OCI-LY7 (cell line): ENCODE results near the gene LOC128125822.

Source experiments
- BruUV-seq: library from RNA; stranded (reverse); fragments of 400-500 nt; replicated peaks from 2 replicates; lab custom pipeline; 2021; lab: Mats Ljungman, UMichigan
- CTCF ChIA-PET: fragments of 300-600 bp; sonication (Branson Sonifier 250); formaldehyde crosslinking; loops from one replicate; lab custom pipeline; 2022; ENCODE audit warnings: antibody characterized with exemption; ENCODE audit not compliant: unreplicated experiment; lab: Charles Lee
- POLR2A ChIA-PET: fragments of 300-600 bp; sonication (Branson Sonifier 250); formaldehyde crosslinking; loops from one replicate; lab custom pipeline; 2022; ENCODE audit warnings: antibody characterized with exemption; lab: Charles Lee
- DNase-seq: peaks from one replicate; pipeline ENCODE4 v3.0.0-alpha.2; 2015; ENCODE audit warnings: low spot score
- H2AFZ ChIP-seq: fragments of 200-600 bp; sonication (generic), shearing (Covaris generic); 2 replicates; pipeline ENCODE4 v1.6.1; 2014; ENCODE audit warnings: mild to moderate bottlenecking, antibody characterized with exemption, low read length, moderate library complexity
- H3K27ac ChIP-seq: fragments of 200-600 bp; sonication (generic); 2 replicates; pipeline ENCODE4 v1.5.1; 2014; ENCODE audit warnings: mixed run types, low read depth, mild to moderate bottlenecking, moderate library complexity, low read length, inconsistent platforms; ENCODE audit not compliant: poor library complexity, severe bottlenecking
- H3K36me3 ChIP-seq: fragments of 200-600 bp; sonication (generic); 2 replicates; pipeline ENCODE4 v1.6.1; 2014; ENCODE audit warnings: mild to moderate bottlenecking, antibody characterized with exemption, low read length, moderate library complexity, mixed read lengths; ENCODE audit not compliant: insufficient read depth
- H3K4me1 ChIP-seq: fragments of 200-600 bp; sonication (generic); 2 replicates; pipeline ENCODE4 v1.5.1; 2014; ENCODE audit warnings: mild to moderate bottlenecking, low read length; ENCODE audit not compliant: insufficient read depth, poor library complexity, severe bottlenecking
- H3K4me2 ChIP-seq: fragments of 200-600 bp; sonication (generic); 2 replicates; pipeline ENCODE4 v1.6.1; 2014; ENCODE audit warnings: mild to moderate bottlenecking, low read length
- H3K4me3 ChIP-seq: fragments of 200-600 bp; sonication (generic); 2 replicates; pipeline ENCODE4 v1.5.1; 2014; ENCODE audit warnings: mild to moderate bottlenecking, low read depth, low read length; ENCODE audit not compliant: poor library complexity, severe bottlenecking
- H3K79me2 ChIP-seq: fragments of 200-600 bp; sonication (generic); 2 replicates; pipeline ENCODE4 v1.6.1; 2016; ENCODE audit warnings: low read depth, mild to moderate bottlenecking, low read length, moderate library complexity, mixed read lengths; ENCODE audit not compliant: insufficient read depth
- H3K9me2 ChIP-seq: fragments of 200-600 bp; sonication (generic); 2 replicates; pipeline ENCODE4 v1.6.1; 2016; ENCODE audit warnings: mild to moderate bottlenecking, low read length, mixed read lengths; ENCODE audit not compliant: insufficient read depth
- H3K9me3 ChIP-seq: fragments of 200-600 bp; sonication (generic); 2 replicates; pipeline ENCODE4 v1.6.1; 2014; ENCODE audit warnings: mild to moderate bottlenecking, mixed run types, low read length, mixed read lengths
- H4K20me1 ChIP-seq: fragments of 200-600 bp; sonication (generic); 2 replicates; pipeline ENCODE4 v1.6.1; 2014; ENCODE audit warnings: mild to moderate bottlenecking, antibody characterized with exemption, low read length, moderate library complexity, mixed read lengths; ENCODE audit not compliant: insufficient read depth
- CTCF ChIP-seq: fragments of 200-600 bp; sonication (generic); conservative IDR thresholded peaks from 2 replicates; pipeline ENCODE4 v1.5.1; 2014; ENCODE audit warnings: mild to moderate bottlenecking, antibody characterized with exemption, low read length, moderate library complexity, mixed read lengths
- EZH2phosphoT487 ChIP-seq: fragments of 200-600 bp; sonication (generic); IDR thresholded peaks from 2 replicates; pipeline ENCODE4 v1.6.1; 2018; ENCODE audit warnings: low read depth, borderline replicate concordance, mild to moderate bottlenecking, mixed run types, antibody characterized with exemption, low read length, moderate library complexity, mixed read lengths
- intact Hi-C: fragments of 100-400 bp; cut with micrococcal nuclease; formaldehyde crosslinking; loops from one replicate; pipeline ENCODE4 v1.10.0; 2022; ENCODE audit not compliant: unreplicated experiment

Gene LOC128125822

GRCh38 chr6:63543001-63543400 lies 29.3 kb upstream of the LOC128125822 start:
- no peak for DNase-seq
- CTCF ChIA-PET: no interaction called here
- intact Hi-C loops: no loop called here
- Histone ChIP-seq H3K4me1 (no peaks in the 10 kb centered on the region), H2AFZ (no peak overlapping the region), H3K4me3 (no peak overlapping the region), H3K27ac (no peak overlapping the region), H3K9me2 (no peaks in the 10 kb centered on the region), H3K4me2 (no peak overlapping the region), H4K20me1 (no peaks in the 10 kb centered on the region), H3K79me2 (no peaks in the 10 kb centered on the region), H3K36me3 (no peaks in the 10 kb centered on the region), H3K9me3 (no peaks in the 10 kb centered on the region)
- POLR2A ChIA-PET: interaction anchor here (0.7 to 0.9 kb wide), 2 partner anchors 10 to 220 kb away, joined by 3 to 4 read pairs; no protein-coding TSS in a partner anchor
- TF ChIP-seq CTCF (no peak), EZH2phosphoT487 (no peak)
- BruUV-seq: no TSS peak

GRCh38 chr6:63543982-63544381 lies 28.3 kb upstream of the LOC128125822 start:
- TF ChIP-seq CTCF: no peak
- TF ChIP-seq EZH2phosphoT487: no peak
- H3K4me1 ChIP-seq: no peaks in the 10 kb centered on the region
- ChIA-PET POLR2A (interaction anchor here (0.6 to 1.0 kb wide), 3 partner anchors 13 to 1361 kb away, joined by 3 to 4 read pairs (median 3); no protein-coding TSS in a partner anchor), CTCF (no interaction called here)
- H3K4me3 ChIP-seq: no peak overlapping the region
- H2AFZ ChIP-seq: 0 out of 2 replicates have a peak overlapping the region, but pooled peaks have one; percentile 38
- intact Hi-C loops: no loop called here
- no peaks in the 10 kb centered on the region for H4K20me1 ChIP-seq
- H3K4me2 ChIP-seq: no peak overlapping the region
- no peaks in the 10 kb centered on the region for H3K9me3 ChIP-seq
- no peak overlapping the region for H3K27ac ChIP-seq
- no peaks in the 10 kb centered on the region for H3K36me3 ChIP-seq
- no peaks in the 10 kb centered on the region for H3K9me2 ChIP-seq
- BruUV-seq: no TSS peak
- no peak for DNase-seq
- no peaks in the 10 kb centered on the region for H3K79me2 ChIP-seq

- ChIA-PET POLR2A (no interaction called here), CTCF (no interaction called here)
- H3K9me2 ChIP-seq: no peaks in the 10 kb centered on the region
- no peaks in the 10 kb centered on the region for H3K9me3 ChIP-seq
- no peak overlapping the region for H3K4me2 ChIP-seq
- no TSS peak for BruUV-seq
- no peak overlapping the region for H3K4me3 ChIP-seq
- H3K79me2 ChIP-seq: no peaks in the 10 kb centered on the region
- H3K27ac ChIP-seq: no peak overlapping the region
- no peaks in the 10 kb centered on the region for H3K36me3 ChIP-seq
- intact Hi-C loops: no loop called here
- no peak overlapping the region for H2AFZ ChIP-seq
- TF ChIP-seq EZH2phosphoT487 (no peak), CTCF (no peak)
- H3K4me1 ChIP-seq: no peaks in the 10 kb centered on the region
- no peaks in the 10 kb centered on the region for H4K20me1 ChIP-seq
- no peak for DNase-seq
Measured at GRCh38 chr6:63546236-63546635, 26.0 kb upstream of the LOC128125822 start.
